Bronchial epithelial cell (primary cell): ENCODE measurements around the gene CRADD. TPM values are rescaled to one million over a fixed set of nuclear protein-coding genes. Genes with fewer than 3 reads are reported as not detected.

Experiments used
- DNase-seq: peaks from one replicate; pipeline ENCODE4 v3.0.0-alpha.2; 2010; ENCODE audit warnings: low read depth
- FAIRE-seq: peaks from 2 replicates; lab custom pipeline; 2011; peaks lifted over from hg19 to GRCh38; lab: Jason Lieb, UNC
- H3K27me3 ChIP-seq: 2 replicates; pipeline ENCODE4 v1.5.1; 2011; ENCODE audit warnings: low read length; ENCODE audit not compliant: control insufficient read depth, insufficient read depth
- H3K36me3 ChIP-seq: 2 replicates; pipeline ENCODE4 v1.5.1; 2011; ENCODE audit warnings: low read length; ENCODE audit not compliant: control insufficient read depth, insufficient read depth
- H3K4me3 ChIP-seq: 2 replicates; pipeline ENCODE4 v1.5.1; 2011; ENCODE audit warnings: mild to moderate bottlenecking, low read depth, low read length, control low read depth
- total RNA-seq: library from RNA; depleted of rRNA; stranded (reverse); fragments of >200 nt; gene quantifications from 2 replicates; pipeline ENCODE4 v1.2.1, GENCODE V29; 2014
- TF ChIP-seq, protein P1 (sequence below): IDR thresholded peaks from 2 replicates; pipeline ENCODE4 v1.5.1; 2011; ENCODE audit warnings: mild to moderate bottlenecking, moderate library complexity, low read length, control low read depth, inconsistent platforms; ENCODE audit not compliant: insufficient read depth, severe bottlenecking

Gene CRADD
- total RNA-seq, 1 donor from 2014 or later, result 11.8 TPM

GRCh38 chr12:93737457-93738198, 60.5 kb downstream of the CRADD start:
- Histone ChIP-seq H3K36me3 (no peaks in the 10 kb centered on the region), H3K27me3 (no peaks in the 10 kb centered on the region), H3K4me3 (no peak overlapping the region)
- DNase-seq (no peak), FAIRE-seq (no peak)
- TF ChIP-seq, protein P1, sequence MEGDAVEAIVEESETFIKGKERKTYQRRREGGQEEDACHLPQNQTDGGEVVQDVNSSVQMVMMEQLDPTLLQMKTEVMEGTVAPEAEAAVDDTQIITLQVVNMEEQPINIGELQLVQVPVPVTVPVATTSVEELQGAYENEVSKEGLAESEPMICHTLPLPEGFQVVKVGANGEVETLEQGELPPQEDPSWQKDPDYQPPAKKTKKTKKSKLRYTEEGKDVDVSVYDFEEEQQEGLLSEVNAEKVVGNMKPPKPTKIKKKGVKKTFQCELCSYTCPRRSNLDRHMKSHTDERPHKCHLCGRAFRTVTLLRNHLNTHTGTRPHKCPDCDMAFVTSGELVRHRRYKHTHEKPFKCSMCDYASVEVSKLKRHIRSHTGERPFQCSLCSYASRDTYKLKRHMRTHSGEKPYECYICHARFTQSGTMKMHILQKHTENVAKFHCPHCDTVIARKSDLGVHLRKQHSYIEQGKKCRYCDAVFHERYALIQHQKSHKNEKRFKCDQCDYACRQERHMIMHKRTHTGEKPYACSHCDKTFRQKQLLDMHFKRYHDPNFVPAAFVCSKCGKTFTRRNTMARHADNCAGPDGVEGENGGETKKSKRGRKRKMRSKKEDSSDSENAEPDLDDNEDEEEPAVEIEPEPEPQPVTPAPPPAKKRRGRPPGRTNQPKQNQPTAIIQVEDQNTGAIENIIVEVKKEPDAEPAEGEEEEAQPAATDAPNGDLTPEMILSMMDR, result no peak

DNA sequence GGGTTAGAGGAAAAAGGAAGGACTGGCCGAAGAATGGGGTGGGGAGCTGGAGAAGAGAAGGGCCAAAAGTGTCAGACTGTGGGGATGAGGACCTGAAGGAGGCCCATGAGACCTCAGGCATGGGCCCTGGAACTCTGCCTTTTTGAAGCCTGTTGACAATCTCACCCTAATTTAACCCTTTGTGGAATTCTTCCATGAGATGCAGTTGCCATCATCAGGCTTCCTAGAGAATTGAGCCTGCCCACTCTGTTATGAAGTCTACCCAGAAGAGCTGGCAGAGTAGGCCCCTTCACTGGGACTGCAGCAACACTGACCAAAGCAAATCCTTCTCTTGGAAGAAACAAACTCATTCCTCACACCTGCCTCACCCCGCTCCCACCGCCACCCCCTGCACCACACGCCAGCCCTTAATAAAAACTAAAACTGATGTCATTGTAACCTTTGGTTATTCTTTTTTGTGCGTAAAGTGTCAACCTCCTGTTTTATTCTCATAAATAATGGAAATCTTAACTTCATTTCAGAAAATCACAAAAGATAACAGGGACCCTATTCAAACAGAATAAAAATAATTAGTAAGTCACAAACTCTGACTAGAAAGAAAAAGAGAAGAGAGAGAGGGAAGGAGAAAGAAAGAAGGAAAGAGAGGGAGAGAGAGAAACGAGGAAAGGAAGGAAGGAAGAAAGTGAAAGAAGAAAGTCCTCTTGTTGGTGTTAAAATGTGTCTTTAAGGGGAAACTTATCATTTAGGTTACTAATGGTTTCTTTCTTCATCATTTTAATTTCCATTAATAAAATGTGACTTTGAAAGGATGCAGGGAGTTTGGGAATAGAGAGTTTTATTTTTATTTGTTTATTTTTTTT, 61.3 kb downstream of the CRADD start:
- Histone ChIP-seq H3K4me3 (no peak overlapping the region), H3K27me3 (no peaks in the 10 kb centered on the region), H3K36me3 (no peaks in the 10 kb centered on the region)
- TF ChIP-seq, protein P1, result no peak
- DNase-seq, result no peak
- FAIRE-seq, result no peak

- Histone ChIP-seq H3K36me3 (no peaks in the 10 kb centered on the region), H3K27me3 (no peaks in the 10 kb centered on the region), H3K4me3 (no peak overlapping the region)
- no peak for FAIRE-seq
- TF ChIP-seq, protein P1, result no peak
- DNase-seq, result no peak
These were observed 63.6 kb downstream of the CRADD start for GRCh38 chr12:93740751-93741150.

DNA sequence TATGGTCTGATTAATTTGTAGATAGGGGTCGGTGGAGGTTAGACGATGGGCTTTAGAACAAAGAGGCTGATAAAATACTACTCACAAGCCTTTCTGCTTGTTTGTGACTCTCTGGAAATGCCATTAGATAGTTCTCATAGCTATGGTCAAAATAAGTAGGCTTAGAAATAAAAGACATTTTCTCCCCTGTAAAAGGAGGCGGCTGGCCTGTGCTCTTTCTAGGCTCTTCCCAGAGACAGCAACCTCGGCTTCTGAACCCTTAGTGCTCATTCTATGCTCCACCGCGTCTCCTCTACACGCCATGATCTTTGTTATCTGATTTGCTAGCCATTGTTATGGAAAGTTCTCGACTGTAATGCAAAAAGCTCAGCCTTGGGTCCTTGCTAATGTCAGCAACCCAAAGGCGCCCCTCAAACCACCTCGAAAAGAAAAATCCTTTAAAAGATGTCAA, 64.5 kb downstream of the CRADD start:
- Histone ChIP-seq H3K27me3 (no peaks in the 10 kb centered on the region), H3K4me3 (peak overlapping the region; percentile 57), H3K36me3 (no peaks in the 10 kb centered on the region)
- TF ChIP-seq, protein P1, result no peak
- DNase-seq (no peak), FAIRE-seq (no peak)

DNA sequence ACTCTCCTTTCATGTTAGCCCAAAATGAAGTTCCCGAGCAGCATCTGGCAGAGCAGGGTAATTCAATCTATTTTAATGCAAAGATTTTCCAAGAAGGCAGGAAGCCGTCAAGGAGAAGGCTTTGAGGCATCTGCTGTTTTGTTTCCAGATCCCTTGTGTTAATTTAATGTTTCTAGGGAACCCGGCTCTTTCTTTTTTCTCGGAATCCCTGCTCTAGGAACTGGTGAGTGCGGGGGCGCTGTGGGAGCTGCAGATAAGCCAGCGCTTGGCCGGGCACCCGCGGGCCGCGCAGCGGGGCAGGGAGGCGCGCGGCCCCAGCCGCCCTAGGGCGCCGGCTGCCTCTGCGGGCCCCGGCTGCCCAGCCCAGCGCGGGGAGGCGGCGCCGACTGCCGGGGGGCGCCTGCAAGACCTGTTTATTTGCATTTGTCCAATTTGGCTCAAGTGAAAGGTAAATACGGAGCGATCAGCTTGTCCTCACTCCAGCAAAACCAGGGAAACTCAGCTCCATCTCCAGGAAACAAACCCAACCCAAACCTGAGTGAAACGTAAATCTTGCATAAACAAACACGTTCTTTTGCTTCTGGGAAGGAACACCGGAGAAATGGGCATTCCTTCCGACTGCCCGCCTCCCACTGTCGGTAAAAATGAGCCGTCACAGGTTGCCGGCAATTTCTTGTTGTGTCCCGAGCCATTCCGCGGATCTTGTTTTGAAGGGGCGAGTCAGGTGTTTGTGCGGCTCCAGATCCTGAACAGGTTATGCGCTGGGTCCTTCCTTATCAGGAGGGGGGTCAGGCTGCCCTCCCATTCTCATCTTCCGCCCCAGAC, 65.1 kb downstream of the CRADD start:
- TF ChIP-seq, protein P1, result peak; percentile 28
- FAIRE-seq, result no peak
- no peaks in the 10 kb centered on the region for H3K36me3 ChIP-seq
- no peaks in the 10 kb centered on the region for H3K27me3 ChIP-seq
- DNase-seq, result peak; percentile 50
- peak overlapping the region; percentile 57 for H3K4me3 ChIP-seq
